Transverse colon (tissue), 4 donors: ENCODE data around the gene CDK19.

Source experiments
- CTCF ChIP-seq, 5 experiments: fragments of 200-600 bp in 3 of 5; fragments of 450-650 bp in 2 of 5; sonication (generic) in 3 of 5; IDR thresholded peaks; 1 replicate in 2 of 5; 2 replicates in 3 of 5; pipeline ENCODE4 v1.5.1; 2016 to 2017; ENCODE audit warnings: antibody characterized with exemption in 5 of 5, inconsistent platforms in 3 of 5, mild to moderate bottlenecking in 2 of 5, moderate library complexity in 1 of 5
- POLR2AphosphoS5 ChIP-seq, 3 donors: sonication (generic); formaldehyde crosslinking; IDR thresholded peaks; one replicate each; pipeline ENCODE4 v1.6.1; 2016; ENCODE audit warnings: antibody characterized with exemption in 3 of 3

GRCh38 chr6:110681543-110682459 is 133.5 kb downstream of the CDK19 start:
- no peak for TF ChIP-seq POLR2AphosphoS5 (IDR thresholded peaks at IDR 0.05)
- TF ChIP-seq CTCF (IDR thresholded peaks at IDR 0.05), result no peak
